Testis (tissue), 3 donors: ENCODE data around the gene MYOM1. TPM values are rescaled to one million over a fixed set of nuclear protein-coding genes. Genes with fewer than 3 reads are reported as not detected.

Source experiments
- DNase-seq: peaks from one replicate; pipeline ENCODE4 v3.0.0-alpha.2; 2019
- H3K27ac ChIP-seq, 2 donors: fragments of 200-600 bp; sonication (generic); one replicate each; pipeline ENCODE4 v1.5.1; 2019
- H3K27me3 ChIP-seq: fragments of 200-600 bp; sonication (generic); one replicate; pipeline ENCODE4 v1.5.1; 2019
- H3K36me3 ChIP-seq: fragments of 200-600 bp; sonication (generic); one replicate; pipeline ENCODE4 v1.5.1; 2017; ENCODE audit warnings: low read depth; ENCODE audit errors: missing control alignments
- H3K4me1 ChIP-seq: fragments of 200-600 bp; sonication (generic); one replicate; pipeline ENCODE4 v1.5.1; 2019
- H3K4me3 ChIP-seq, 2 donors: fragments of 200-600 bp; sonication (generic); one replicate each; pipeline ENCODE4 v1.5.1; 2017 to 2019
- H3K9me3 ChIP-seq: fragments of 200-600 bp; sonication (generic); one replicate; pipeline ENCODE4 v1.5.1; 2017
- CTCF ChIP-seq, 3 experiments: fragments of 450-650 bp in 2 of 3; fragments of 200-600 bp in 1 of 3; sonication (generic) in 1 of 3; IDR thresholded peaks; one replicate each; pipeline ENCODE4 v1.5.1; 2016 to 2019; ENCODE audit warnings: antibody characterized with exemption in 3 of 3, mild to moderate bottlenecking in 2 of 3, moderate library complexity in 1 of 3
- POLR2A ChIP-seq: fragments of 450-650 bp; IDR thresholded peaks from one replicate; pipeline ENCODE4 v1.6.1; 2017; ENCODE audit warnings: antibody characterized with exemption, mild to moderate bottlenecking, moderate library complexity
- WGBS, 2 donors: methylation state at CpG; one replicate each; pipeline ENCODE4 v1.1.5; 2018; 5-methylcytosine and 5-hydroxymethylcytosine counted together
- intact Hi-C: fragments of 100-400 bp; cut with DNase I; formaldehyde crosslinking; loops from one replicate; pipeline ENCODE4 v1.15.1; 2023; ENCODE audit warnings: low total_unique reads
- polyA plus RNA-seq: library from polyadenylated mRNA; stranded (reverse); fragments of 350-450 nt; fragmentation: Illumina TruSeq; extraction: RNeasy Lipid Tissue Mini Kit (QIAGEN cat#74804); gene quantifications from one replicate; pipeline ENCODE4 v1.2.3, GENCODE V29; 2014; ENCODE audit warnings: low read depth, low replicate concordance; ENCODE audit not compliant: insufficient read depth
- total RNA-seq, 2 donors: library from RNA; depleted of rRNA; stranded (reverse); fragments of >200 nt; gene quantifications; one replicate each; pipeline ENCODE4 v1.2.3, GENCODE V29; 2016

Gene MYOM1
- total and polyA plus RNA-seq, 3 donors from 2014 or later: 9.1 to 19.9 (median 16.9) TPM

- TF ChIP-seq CTCF (IDR thresholded peaks at IDR 0.05) (no peak), POLR2A (no peak)
- no peak for DNase-seq
- WGBS, 2 donors: 58 to 64% methylated on average over 6 of the region's 6 CpGs
Measured at GRCh38 chr18:3184275-3184963, 35.3 kb downstream of the MYOM1 start.

GRCh38 chr18:3183103-3183717 is 36.6 kb downstream of the MYOM1 start:
- no peak overlapping the region for H3K27ac ChIP-seq
- H3K36me3 ChIP-seq: no peaks in the 10 kb centered on the region
- no peak overlapping the region for H3K4me3 ChIP-seq
- H3K4me1 ChIP-seq: no peaks in the 10 kb centered on the region
- TF ChIP-seq POLR2A: no peak
- no peak for TF ChIP-seq CTCF (IDR thresholded peaks at IDR 0.05)
- DNase-seq: no peak
- H3K27me3 ChIP-seq: no peaks in the 10 kb centered on the region
- H3K9me3 ChIP-seq: no peaks in the 10 kb centered on the region
- intact Hi-C loops: no loop called here
- 94 to 96% methylated on average over 14 to 15 of the region's 15 CpGs for WGBS, 2 donors

More at GRCh38 chr18:3184275-3184963, 35.3 kb downstream of the MYOM1 start:
- no peaks in the 10 kb centered on the region for H3K4me1 ChIP-seq
- H3K9me3 ChIP-seq: no peaks in the 10 kb centered on the region
- no peak overlapping the region for H3K27ac ChIP-seq
- no peaks in the 10 kb centered on the region for H3K27me3 ChIP-seq
- H3K4me3 ChIP-seq: no peak overlapping the region
- H3K36me3 ChIP-seq: no peaks in the 10 kb centered on the region
- intact Hi-C loops: no loop called here

- TF ChIP-seq POLR2A: no peak
- 84 to 89% methylated on average over 2 of the region's 2 CpGs for WGBS, 2 donors
- no peaks in the 10 kb centered on the region for H3K4me1 ChIP-seq
- no peak overlapping the region for H3K27ac ChIP-seq
- H3K4me3 ChIP-seq: no peak overlapping the region
- H3K27me3 ChIP-seq: no peaks in the 10 kb centered on the region
- no peak for DNase-seq
- no peaks in the 10 kb centered on the region for H3K9me3 ChIP-seq
- no peaks in the 10 kb centered on the region for H3K36me3 ChIP-seq
- intact Hi-C loops: no loop called here
Measured at GRCh38 chr18:3180325-3180724, 39.4 kb downstream of the MYOM1 start.

- Histone ChIP-seq H3K4me3 (no peak overlapping the region), H3K9me3 (no peaks in the 10 kb centered on the region), H3K36me3 (no peaks in the 10 kb centered on the region), H3K27me3 (no peaks in the 10 kb centered on the region), H3K4me1 (no peaks in the 10 kb centered on the region), H3K27ac (no peak overlapping the region)
- DNase-seq: no peak
- 72 to 77% methylated on average over 10 of the region's 10 CpGs for WGBS, 2 donors
- intact Hi-C loops: no loop called here
- no peak for TF ChIP-seq CTCF (IDR thresholded peaks at IDR 0.05)
- no peak for TF ChIP-seq POLR2A
Measured at GRCh38 chr18:3179430-3180089, 40.2 kb downstream of the MYOM1 start.

- H3K27ac ChIP-seq: no peak overlapping the region
- intact Hi-C loops: no loop called here
- peak; percentile 57 for DNase-seq
- TF ChIP-seq POLR2A: no peak
- no peak for TF ChIP-seq CTCF (IDR thresholded peaks at IDR 0.05)
- 86 to 88% methylated on average over 15 of the region's 15 CpGs for WGBS, 2 donors
- no peaks in the 10 kb centered on the region for H3K27me3 ChIP-seq
- H3K9me3 ChIP-seq: no peaks in the 10 kb centered on the region
- H3K4me1 ChIP-seq: no peaks in the 10 kb centered on the region
- no peaks in the 10 kb centered on the region for H3K36me3 ChIP-seq
- no peak overlapping the region for H3K4me3 ChIP-seq
Measured at GRCh38 chr18:3177902-3178687, 41.7 kb downstream of the MYOM1 start.
